ENCODE results near the gene PHLDB3. TPM values are rescaled to one million over a fixed set of nuclear protein-coding genes. Genes with fewer than 3 reads are reported as not detected.

The PHLDB3 gene
- total RNA-seq, 1 donor from 2014 or later: 15.8 TPM

GRCh38 chr19:43483281-43483680 lies 21.3 kb downstream of the PHLDB3 start:
- H3K4me3 ChIP-seq (ENCODE audit: low read depth, low read length): no peak overlapping the region

GRCh38 chr19:43482193-43482592 lies 22.4 kb downstream of the PHLDB3 start:
- no peak for TF ChIP-seq CTCF (conservative IDR thresholded peaks at IDR 0.05; ENCODE audit: low read depth, low read length)
- no peak overlapping the region for H3K4me3 ChIP-seq (ENCODE audit: low read depth, low read length)
- no peak for DNase-seq (ENCODE audit: low read depth)

More at GRCh38 chr19:43483281-43483680, 21.3 kb downstream of the PHLDB3 start:
- DNase-seq (ENCODE audit: low read depth): no peak
- TF ChIP-seq CTCF (conservative IDR thresholded peaks at IDR 0.05; ENCODE audit: low read depth, low read length): no peak

- TF ChIP-seq CTCF (conservative IDR thresholded peaks at IDR 0.05; ENCODE audit: low read depth, low read length): no peak
- DNase-seq (ENCODE audit: low read depth): no peak
- no peak overlapping the region for H3K4me3 ChIP-seq (ENCODE audit: low read depth, low read length)
Measured at GRCh38 chr19:43481701-43482100, 22.8 kb downstream of the PHLDB3 start.

- TF ChIP-seq CTCF (conservative IDR thresholded peaks at IDR 0.05; ENCODE audit: low read depth, low read length): no peak
- DNase-seq (ENCODE audit: low read depth): no peak
- H3K4me3 ChIP-seq (ENCODE audit: low read depth, low read length): no peak overlapping the region
Measured at GRCh38 chr19:43480574-43480973, 24.0 kb downstream of the PHLDB3 start.

GRCh38 chr19:43479961-43480561 lies 24.5 kb downstream of the PHLDB3 start:
- no peak overlapping the region for H3K4me3 ChIP-seq (ENCODE audit: low read depth, low read length)
- TF ChIP-seq CTCF (conservative IDR thresholded peaks at IDR 0.05; ENCODE audit: low read depth, low read length): no peak
- DNase-seq (ENCODE audit: low read depth): no peak

- no peak for DNase-seq (ENCODE audit: low read depth)
- H3K4me3 ChIP-seq (ENCODE audit: low read depth, low read length): no peak overlapping the region
- no peak for TF ChIP-seq CTCF (conservative IDR thresholded peaks at IDR 0.05; ENCODE audit: low read depth, low read length)
Measured at GRCh38 chr19:43479226-43479625, 25.3 kb downstream of the PHLDB3 start.

GRCh38 chr19:43478323-43478722 lies 26.2 kb downstream of the PHLDB3 start:
- no peak overlapping the region for H3K4me3 ChIP-seq (ENCODE audit: low read depth, low read length)
- TF ChIP-seq CTCF (conservative IDR thresholded peaks at IDR 0.05; ENCODE audit: low read depth, low read length): no peak
- DNase-seq (ENCODE audit: low read depth): no peak
